NCI-H82 treated with DMSO at 0.1 percent for 48 hours (cell line): Measurements from ENCODE around the gene ENAH.

Experiments used
- DNase-seq: peaks from one replicate; lab custom pipeline; 2025; ENCODE audit not compliant: unreplicated experiment; lab: John Stamatoyannopoulos, UW

The ENAH gene

GRCh38 chr1:225572422-225572821 lies 80.5 kb downstream of the ENAH start:
- DNase-seq = no peak

GRCh38 chr1:225567789-225568188 lies 85.1 kb downstream of the ENAH start:
- peak; percentile 85 for DNase-seq

- peak; percentile 64 for DNase-seq
These were observed 87.1 kb downstream of the ENAH start for GRCh38 chr1:225565847-225566246.

- DNase-seq = no peak
These were observed 91.2 kb downstream of the ENAH start for GRCh38 chr1:225561675-225562074.

GRCh38 chr1:225559902-225560301 lies 93.0 kb downstream of the ENAH start:
- no peak for DNase-seq

GRCh38 chr1:225559326-225559725 lies 93.6 kb downstream of the ENAH start:
- no peak for DNase-seq

- DNase-seq = no peak
These were observed 96.2 kb downstream of the ENAH start for GRCh38 chr1:225556694-225557093.

- DNase-seq = no peak
These were observed 97.1 kb downstream of the ENAH start for GRCh38 chr1:225555821-225556220.

GRCh38 chr1:225554216-225554812 lies 98.6 kb downstream of the ENAH start:
- no peak for DNase-seq

- no peak for DNase-seq
These were observed 103.1 kb downstream of the ENAH start for GRCh38 chr1:225549821-225550220.

GRCh38 chr1:225548140-225548857 lies 104.6 kb downstream of the ENAH start:
- no peak for DNase-seq

- DNase-seq = no peak
These were observed 107.3 kb downstream of the ENAH start for GRCh38 chr1:225545649-225546048.

- DNase-seq = no peak
These were observed 108.0 kb downstream of the ENAH start for GRCh38 chr1:225544924-225545323.

GRCh38 chr1:225544263-225544662 lies 108.7 kb downstream of the ENAH start:
- DNase-seq = no peak

GRCh38 chr1:225543350-225543749 lies 109.6 kb downstream of the ENAH start:
- DNase-seq = no peak

- DNase-seq = no peak
These were observed 111.5 kb downstream of the ENAH start for GRCh38 chr1:225541383-225541782.

GRCh38 chr1:225539575-225539974 lies 113.3 kb downstream of the ENAH start:
- DNase-seq = no peak

- no peak for DNase-seq
These were observed 113.9 kb downstream of the ENAH start for GRCh38 chr1:225539069-225539468.

GRCh38 chr1:225537554-225538251 lies 115.2 kb downstream of the ENAH start:
- DNase-seq = no peak

GRCh38 chr1:225535280-225535679 lies 117.6 kb downstream of the ENAH start:
- DNase-seq = no peak

- DNase-seq = no peak
These were observed 118.2 kb downstream of the ENAH start for GRCh38 chr1:225534772-225535171.

- DNase-seq = no peak
These were observed 118.8 kb downstream of the ENAH start for GRCh38 chr1:225534135-225534534.
